Endothelial cell of umbilical vein (primary cell): ENCODE measurements around the gene PCARE. TPM values are rescaled to one million over a fixed set of nuclear protein-coding genes. Genes with fewer than 3 reads are reported as not detected.

Experiments
- BruUV-seq: library from RNA; stranded (reverse); fragments of 400-500 nt; replicated peaks from 2 replicates; lab custom pipeline; 2021; lab: Mats Ljungman, UMichigan
- CTCF ChIA-PET: fragments of 300-600, 350-600 bp; sonication (Branson Sonifier 250); formaldehyde crosslinking; loops from one replicate; lab custom pipeline; 2021; ENCODE audit warnings: antibody characterized with exemption, inconsistent platforms; lab: Charles Lee
- POLR2A ChIA-PET: fragments of 300-600, 350-600 bp; sonication (Branson Sonifier 250); formaldehyde crosslinking; loops from one replicate; lab custom pipeline; 2021; ENCODE audit warnings: antibody characterized with exemption, inconsistent platforms; lab: Charles Lee
- DNase-seq: peaks from one replicate; pipeline ENCODE4 v3.0.0-alpha.2; 2011; ENCODE audit warnings: low read depth, low spot score
- FAIRE-seq: peaks from 2 replicates; lab custom pipeline; 2011; peaks lifted over from hg19 to GRCh38; lab: Jason Lieb, UNC
- H2AFZ ChIP-seq: 2 replicates; pipeline ENCODE4 v1.6.0; 2012; ENCODE audit warnings: low read depth, low read length, control low read depth, inconsistent platforms
- H3K27ac ChIP-seq: 2 replicates; pipeline ENCODE4 v1.5.1; 2011; ENCODE audit warnings: low read depth, mild to moderate bottlenecking, control low read depth, low read length, moderate library complexity; ENCODE audit not compliant: insufficient read depth
- H3K27me3 ChIP-seq, 2 experiments: 2 replicates each; pipeline versions ENCODE4 v1.6.0 to v1.6.1; 2011; ENCODE audit warnings: low read length in 2 of 2, mixed read lengths in 1 of 2; ENCODE audit not compliant: control insufficient read depth in 2 of 2, insufficient read depth in 2 of 2
- H3K36me3 ChIP-seq, 2 experiments: 2 replicates in 1 of 2; 3 replicates in 1 of 2; pipeline ENCODE4 v1.5.1; 2011; ENCODE audit warnings: low read length in 2 of 2, mild to moderate bottlenecking in 1 of 2, moderate library complexity in 1 of 2; ENCODE audit not compliant: control insufficient read depth in 2 of 2, insufficient read depth in 2 of 2; ENCODE audit errors: extremely low read depth in 1 of 2
- H3K4me1 ChIP-seq: 3 replicates; pipeline ENCODE4 v1.5.1; 2011; ENCODE audit warnings: mild to moderate bottlenecking, low read length; ENCODE audit not compliant: control insufficient read depth, insufficient read depth; ENCODE audit errors: extremely low read depth
- H3K4me2 ChIP-seq: 2 replicates; pipeline ENCODE4 v1.6.1; 2011; ENCODE audit warnings: low read length, control low read depth, mixed read lengths; ENCODE audit not compliant: insufficient read depth
- H3K4me3 ChIP-seq, 3 experiments: fragments of 200-600 bp in 1 of 3; sonication (generic), shearing (Covaris generic) in 1 of 3; replicated peaks in 1 of 3; 2 replicates each; pipeline ENCODE4 v1.5.1; 2011 to 2016; ENCODE audit warnings: control low read depth in 3 of 3, low read length in 3 of 3, mild to moderate bottlenecking in 2 of 3, inconsistent platforms in 1 of 3, low read depth in 1 of 3, moderate library complexity in 1 of 3; ENCODE audit not compliant: insufficient read depth in 1 of 3
- H3K79me2 ChIP-seq: 2 replicates; pipeline ENCODE4 v1.6.0; 2012; ENCODE audit warnings: low read length, inconsistent platforms; ENCODE audit not compliant: control insufficient read depth, insufficient read depth
- H3K9ac ChIP-seq: replicated peaks from 2 replicates; pipeline ENCODE3; 2011; ENCODE audit warnings: low read length, control low read depth; ENCODE audit not compliant: insufficient read depth; ENCODE audit errors: extremely low read depth
- H3K9me1 ChIP-seq: replicated peaks from 3 replicates; pipeline ENCODE4 v1.6.0; 2011; ENCODE audit warnings: mild to moderate bottlenecking, low read length; ENCODE audit not compliant: control insufficient read depth, insufficient read depth; ENCODE audit errors: extremely low read depth
- H3K9me3 ChIP-seq: replicated peaks from 2 replicates; pipeline ENCODE4 v1.5.1; 2012; ENCODE audit warnings: low read length, inconsistent platforms; ENCODE audit not compliant: control insufficient read depth, insufficient read depth
- H4K20me1 ChIP-seq: replicated peaks from 2 replicates; pipeline ENCODE3; 2011; ENCODE audit warnings: mild to moderate bottlenecking, low read length; ENCODE audit not compliant: control insufficient read depth, insufficient read depth; ENCODE audit errors: extremely low read depth
- EZH2 ChIP-seq: IDR thresholded peaks from 2 replicates; pipeline ENCODE4 v1.6.1; 2012; ENCODE audit warnings: borderline replicate concordance, low read depth, mild to moderate bottlenecking, moderate library complexity, low read length, inconsistent platforms; ENCODE audit not compliant: severe bottlenecking
- FOS ChIP-seq: IDR thresholded peaks from 2 replicates; pipeline ENCODE4 v1.6.1; 2011; ENCODE audit warnings: mild to moderate bottlenecking, low read length, moderate library complexity, borderline replicate concordance; ENCODE audit not compliant: insufficient read depth
- MYC ChIP-seq: IDR thresholded peaks from one replicate; pipeline ENCODE4 v1.6.1; 2011; ENCODE audit warnings: mild to moderate bottlenecking, low read depth, low read length
- POLR2A ChIP-seq: IDR thresholded peaks from 2 replicates; pipeline ENCODE4 v1.6.1; 2012; ENCODE audit warnings: low read depth, mild to moderate bottlenecking, control low read depth, low read length
- dilution Hi-C: fragments of 300-500 bp; cut with MboI; formaldehyde crosslinking; loops from one replicate; pipeline ENCODE4 v1.15.0; 2019; ENCODE audit warnings: low sequenced_read_pairs; ENCODE audit not compliant: extremely low pct_ligation_motif_present
- intact Hi-C: fragments of 100-400 bp; cut with micrococcal nuclease; formaldehyde crosslinking; loops from one replicate; pipeline ENCODE4 v1.10.0; 2022
- polyA plus RNA-seq, 4 experiments: library from polyadenylated mRNA; depleted of rRNA in 3 of 4; stranded (reverse) in 3 of 4; unstranded in 1 of 4; fragments of >200 nt; gene quantifications; 2 replicates each; pipeline versions ENCODE4 v1.2.1 to v1.2.3, GENCODE V29; 2011 to 2012; ENCODE audit warnings: missing spikeins in 1 of 4
- total RNA-seq: library from RNA; stranded (reverse); gene quantifications from 2 replicates; pipeline ENCODE4 v1.2.3, GENCODE V29; 2021
- TF ChIP-seq, protein P1 (sequence below): IDR thresholded peaks from 2 replicates; pipeline ENCODE4 v1.6.1; 2011; ENCODE audit not compliant: insufficient read depth, insufficient read length
- TF ChIP-seq, protein P2 (sequence below), 2 donors: IDR thresholded peaks; 1 replicate in 1 of 2; 2 replicates in 1 of 2; pipeline ENCODE4 v1.5.1; 2011; ENCODE audit warnings: low read length in 2 of 2, mild to moderate bottlenecking in 2 of 2, moderate library complexity in 2 of 2, control low read depth in 1 of 2, inconsistent platforms in 1 of 2, low read depth in 1 of 2; ENCODE audit not compliant: insufficient read depth in 1 of 2; ENCODE audit errors: extremely low read depth in 1 of 2

The PCARE gene
- total and polyA plus RNA-seq, 2 donors (not counting 3 experiments of a cell fraction or from before 2014, with no cell fraction given), result not detected

DNA sequence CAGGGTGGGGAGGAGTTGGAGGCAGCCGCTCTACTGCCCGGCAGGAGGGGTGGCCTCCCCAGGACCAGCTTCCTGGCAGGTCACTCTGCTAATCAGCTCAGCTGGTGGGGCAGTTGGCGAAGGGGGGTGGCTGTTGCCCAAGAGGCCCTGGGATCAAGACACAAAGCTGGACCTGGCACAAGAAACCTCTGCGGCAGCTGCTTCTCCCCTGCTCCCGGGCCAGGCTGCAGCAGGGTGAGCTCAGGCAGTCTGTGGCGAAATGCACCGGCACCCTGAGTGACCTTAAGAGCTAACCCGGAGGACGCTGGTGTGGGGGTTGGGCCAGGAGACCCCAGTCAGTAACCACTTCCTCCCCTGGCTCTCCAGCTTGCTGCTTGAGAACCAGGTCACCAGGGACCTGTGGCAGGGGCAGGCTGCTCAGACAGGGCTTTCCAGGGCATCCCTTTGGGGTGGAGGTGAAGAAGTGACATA, 62.1 kb downstream of the PCARE start:
- Histone ChIP-seq H4K20me1 (no peaks in the 10 kb centered on the region), H2AFZ (no peak overlapping the region), H3K4me3 (no peak overlapping the region), H3K27me3 (no peaks in the 10 kb centered on the region), H3K4me2 (no peak overlapping the region), H3K9me1 (no peaks in the 10 kb centered on the region), H3K27ac (no peak overlapping the region), H3K36me3 (no peaks in the 10 kb centered on the region), H3K79me2 (no peaks in the 10 kb centered on the region), H3K9ac (no peak overlapping the region), H3K9me3 (no peaks in the 10 kb centered on the region), H3K4me1 (peaks cover 3% of the 10 kb centered on the region)
- no peak for DNase-seq
- no peak for FAIRE-seq
- dilution Hi-C loops (no loop called here), intact Hi-C loops (no loop called here)
- ChIA-PET CTCF (interaction anchor here (1.2 kb wide), 1 partner anchor 53 kb away, joined by 5 read pairs; no protein-coding TSS in a partner anchor), POLR2A (no interaction called here)
- BruUV-seq, result no TSS peak
- TF ChIP-seq, protein P1, sequence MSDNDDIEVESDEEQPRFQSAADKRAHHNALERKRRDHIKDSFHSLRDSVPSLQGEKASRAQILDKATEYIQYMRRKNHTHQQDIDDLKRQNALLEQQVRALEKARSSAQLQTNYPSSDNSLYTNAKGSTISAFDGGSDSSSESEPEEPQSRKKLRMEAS, result no peak
- TF ChIP-seq EZH2, result no peak
- TF ChIP-seq FOS, result no peak
- no peak for TF ChIP-seq POLR2A
- TF ChIP-seq, protein P2, sequence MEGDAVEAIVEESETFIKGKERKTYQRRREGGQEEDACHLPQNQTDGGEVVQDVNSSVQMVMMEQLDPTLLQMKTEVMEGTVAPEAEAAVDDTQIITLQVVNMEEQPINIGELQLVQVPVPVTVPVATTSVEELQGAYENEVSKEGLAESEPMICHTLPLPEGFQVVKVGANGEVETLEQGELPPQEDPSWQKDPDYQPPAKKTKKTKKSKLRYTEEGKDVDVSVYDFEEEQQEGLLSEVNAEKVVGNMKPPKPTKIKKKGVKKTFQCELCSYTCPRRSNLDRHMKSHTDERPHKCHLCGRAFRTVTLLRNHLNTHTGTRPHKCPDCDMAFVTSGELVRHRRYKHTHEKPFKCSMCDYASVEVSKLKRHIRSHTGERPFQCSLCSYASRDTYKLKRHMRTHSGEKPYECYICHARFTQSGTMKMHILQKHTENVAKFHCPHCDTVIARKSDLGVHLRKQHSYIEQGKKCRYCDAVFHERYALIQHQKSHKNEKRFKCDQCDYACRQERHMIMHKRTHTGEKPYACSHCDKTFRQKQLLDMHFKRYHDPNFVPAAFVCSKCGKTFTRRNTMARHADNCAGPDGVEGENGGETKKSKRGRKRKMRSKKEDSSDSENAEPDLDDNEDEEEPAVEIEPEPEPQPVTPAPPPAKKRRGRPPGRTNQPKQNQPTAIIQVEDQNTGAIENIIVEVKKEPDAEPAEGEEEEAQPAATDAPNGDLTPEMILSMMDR (IDR thresholded peaks at IDR 0.05; ENCODE audit: extremely low read depth in 1 of 2, insufficient read depth in 1 of 2, low read depth in 1 of 2, low read length in 2 of 2), result no peak
- TF ChIP-seq MYC, result no peak

Other genes starting within 250 kb of the PCARE start
- 13.6 and 14.9 TPM in 2 replicates for gene TRMT61B, start 204.2 kb downstream of the PCARE start, total RNA-seq
- gene TRMT61B, start 204.2 kb downstream of the PCARE start, polyA plus RNA-seq, result 4.2 and 4.6 TPM in 2 replicates
- gene WDR43, start 179.9 kb downstream of the PCARE start, total RNA-seq, result 60.6 and 65.0 TPM in 2 replicates
- gene WDR43, start 179.9 kb downstream of the PCARE start, polyA plus RNA-seq, result 17.5 and 23.7 TPM in 2 replicates
- gene TOGARAM2, start 93.2 kb downstream of the PCARE start, total RNA-seq, result not detected in 2 replicates
- not detected in 2 replicates for gene TOGARAM2, start 93.2 kb downstream of the PCARE start, polyA plus RNA-seq
- gene CLIP4, start 40.9 kb upstream of the PCARE start, total RNA-seq, result 21.7 and 24.0 TPM in 2 replicates
- gene CLIP4, start 40.9 kb upstream of the PCARE start, polyA plus RNA-seq, result 6.7 and 9.2 TPM in 2 replicates